ENCODE data around the gene SEC14L2.

GRCh38 chr22:30392661-30393321 is 4.0 kb upstream of the SEC14L2 start:
- TF ChIP-seq CTCF (IDR thresholded peaks at IDR 0.05; ENCODE audit: insufficient read depth, low read depth, low read length) (no peak), EZH2 (IDR thresholded peaks at IDR 0.05; ENCODE audit: insufficient read depth, low read length) (no peak)

Measured in astrocyte (in vitro differentiated cells and primary cell).